ENCODE measurements around the gene AGPAT4. TPM values are rescaled to one million over a fixed set of nuclear protein-coding genes. Genes with fewer than 3 reads are reported as not detected.

AGPAT4 gene
- total RNA-seq, 1 experiment from 2014 or later, result 10.1 TPM

DNA sequence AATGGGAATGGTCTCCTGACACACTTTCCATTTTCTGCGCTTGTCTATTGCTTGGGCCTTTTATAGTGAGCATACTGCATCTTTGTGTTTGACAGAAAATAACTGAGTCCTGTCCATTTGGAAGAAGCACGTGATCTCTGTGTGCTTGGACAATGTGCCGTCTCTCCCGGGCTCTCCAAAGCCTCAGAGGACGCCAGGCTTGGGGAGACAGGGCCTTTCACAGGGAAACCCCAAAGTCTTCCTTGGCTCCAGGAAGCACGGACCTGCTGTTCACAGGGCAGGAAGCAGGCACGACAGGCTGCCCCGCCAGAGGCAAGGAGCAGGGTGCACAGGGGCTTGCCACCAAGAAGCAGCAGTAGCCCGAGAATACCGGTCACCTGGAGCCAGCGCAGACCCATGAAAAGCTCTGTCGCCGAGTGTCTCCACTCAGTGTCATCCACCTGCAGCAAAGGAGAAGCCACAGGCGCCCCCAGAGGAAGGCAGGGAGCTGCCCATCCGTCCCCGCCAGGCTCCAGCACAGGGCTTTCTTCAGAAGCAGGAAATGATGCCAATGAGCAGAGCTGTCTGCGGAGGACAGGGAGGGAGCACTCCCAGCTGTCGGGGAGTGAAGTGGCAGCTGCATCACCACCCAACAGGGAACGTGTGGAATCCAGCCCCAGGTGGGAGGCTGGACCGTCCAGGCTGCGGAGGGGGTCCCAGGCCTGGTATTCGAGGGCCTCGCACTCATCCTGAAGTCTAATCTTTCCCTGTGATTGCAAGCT, 135.1 kb downstream of the AGPAT4 start:
- no peaks in the 10 kb centered on the region for H3K36me3 ChIP-seq (ENCODE audit: insufficient read depth, low read length, poor library complexity, severe bottlenecking)
- H3K4me3 ChIP-seq (ENCODE audit: low read depth, low read length, poor library complexity, severe bottlenecking), result no peak overlapping the region
- POLR2A ChIA-PET (ENCODE audit: low non-redundant PET), result no interaction called here
- H3K9me3 ChIP-seq (ENCODE audit: low read depth, low read length, poor library complexity, severe bottlenecking), result no peaks in the 10 kb centered on the region
- no peak overlapping the region for H3K27ac ChIP-seq (ENCODE audit: low read depth, low read length, poor library complexity, severe bottlenecking)
- CTCF ChIA-PET, result no interaction called here
- no peak for DNase-seq (ENCODE audit: low spot score)
- peaks cover 6% of the 10 kb centered on the region for H3K4me1 ChIP-seq (ENCODE audit: insufficient read depth, low read length, poor library complexity, severe bottlenecking)
- BruUV-seq (replicated peaks), result no TSS peak
- intact Hi-C loops (cut with micrococcal nuclease; ENCODE audit: unreplicated experiment), result no loop called here
- no peaks in the 10 kb centered on the region for H3K27me3 ChIP-seq (replicated peaks; ENCODE audit: insufficient read depth, low read depth, low read length, poor library complexity)
- TF ChIP-seq EZH2 (IDR thresholded peaks at IDR 0.05; ENCODE audit: borderline replicate concordance, low read depth, low read length, poor library complexity, severe bottlenecking) (no peak), CTCF (conservative IDR thresholded peaks at IDR 0.05; ENCODE audit: low read depth, low read length) (no peak)

- DNase-seq (ENCODE audit: low spot score), result no peak
- TF ChIP-seq EZH2 (IDR thresholded peaks at IDR 0.05; ENCODE audit: borderline replicate concordance, low read depth, low read length, poor library complexity, severe bottlenecking), result no peak
- TF ChIP-seq CTCF (conservative IDR thresholded peaks at IDR 0.05; ENCODE audit: low read depth, low read length), result no peak
- Histone ChIP-seq H3K27me3 (replicated peaks; ENCODE audit: insufficient read depth, low read depth, low read length, poor library complexity) (no peaks in the 10 kb centered on the region), H3K27ac (ENCODE audit: low read depth, low read length, poor library complexity, severe bottlenecking) (no peak overlapping the region), H3K9me3 (ENCODE audit: low read depth, low read length, poor library complexity, severe bottlenecking) (no peaks in the 10 kb centered on the region), H3K4me1 (ENCODE audit: insufficient read depth, low read length, poor library complexity, severe bottlenecking) (peaks cover 6% of the 10 kb centered on the region), H3K4me3 (ENCODE audit: low read depth, low read length, poor library complexity, severe bottlenecking) (no peak overlapping the region), H3K36me3 (ENCODE audit: insufficient read depth, low read length, poor library complexity, severe bottlenecking) (no peaks in the 10 kb centered on the region)
- ChIA-PET POLR2A (ENCODE audit: low non-redundant PET) (no interaction called here), CTCF (no interaction called here)
- intact Hi-C loops (cut with micrococcal nuclease; ENCODE audit: unreplicated experiment), result no loop called here
- BruUV-seq (replicated peaks), result no TSS peak
These were observed 135.9 kb downstream of the AGPAT4 start for GRCh38 chr6:161137839-161138542.

- no TSS peak for BruUV-seq (replicated peaks)
- intact Hi-C loops (cut with micrococcal nuclease; ENCODE audit: unreplicated experiment), result no loop called here
- ChIA-PET CTCF (no interaction called here), POLR2A (ENCODE audit: low non-redundant PET) (no interaction called here)
- H3K4me1 ChIP-seq (ENCODE audit: insufficient read depth, low read length, poor library complexity, severe bottlenecking), result peaks cover 6% of the 10 kb centered on the region
- H3K36me3 ChIP-seq (ENCODE audit: insufficient read depth, low read length, poor library complexity, severe bottlenecking), result no peaks in the 10 kb centered on the region
- H3K27ac ChIP-seq (ENCODE audit: low read depth, low read length, poor library complexity, severe bottlenecking), result no peak overlapping the region
- DNase-seq (ENCODE audit: low spot score), result no peak
- H3K27me3 ChIP-seq (replicated peaks; ENCODE audit: insufficient read depth, low read depth, low read length, poor library complexity), result no peaks in the 10 kb centered on the region
- TF ChIP-seq CTCF (conservative IDR thresholded peaks at IDR 0.05; ENCODE audit: low read depth, low read length) (no peak), EZH2 (IDR thresholded peaks at IDR 0.05; ENCODE audit: borderline replicate concordance, low read depth, low read length, poor library complexity, severe bottlenecking) (no peak)
- H3K4me3 ChIP-seq (ENCODE audit: low read depth, low read length, poor library complexity, severe bottlenecking), result no peak overlapping the region
- no peaks in the 10 kb centered on the region for H3K9me3 ChIP-seq (ENCODE audit: low read depth, low read length, poor library complexity, severe bottlenecking)
These were observed 136.5 kb downstream of the AGPAT4 start for GRCh38 chr6:161137320-161137719.

Measured in A673 (cell line).